Effector CD8-positive, alpha-beta T cell (primary cell): ENCODE results near the gene RIMS3.

ENCODE experiments used
- DNase-seq: peaks from one replicate; lab custom pipeline; 2025; lab: John Stamatoyannopoulos, UW

RIMS3 gene

GRCh38 chr1:40653851-40654537, 11.5 kb downstream of the RIMS3 start:
- no peak for DNase-seq

- no peak for DNase-seq
These were observed 12.5 kb downstream of the RIMS3 start for GRCh38 chr1:40652979-40653378.

GRCh38 chr1:40652468-40652867, 13.0 kb downstream of the RIMS3 start:
- DNase-seq = no peak

GRCh38 chr1:40651138-40651857, 14.2 kb downstream of the RIMS3 start:
- DNase-seq = no peak

GRCh38 chr1:40650075-40650474, 15.4 kb downstream of the RIMS3 start:
- no peak for DNase-seq

GRCh38 chr1:40649592-40649930, 15.9 kb downstream of the RIMS3 start:
- DNase-seq = no peak

GRCh38 chr1:40648928-40649591, 16.4 kb downstream of the RIMS3 start:
- no peak for DNase-seq

GRCh38 chr1:40648200-40648599, 17.3 kb downstream of the RIMS3 start:
- DNase-seq = no peak

GRCh38 chr1:40646315-40646714, 19.2 kb downstream of the RIMS3 start:
- DNase-seq = no peak

GRCh38 chr1:40645118-40645680, 20.3 kb downstream of the RIMS3 start:
- no peak for DNase-seq

GRCh38 chr1:40641601-40642242, 23.8 kb downstream of the RIMS3 start:
- DNase-seq = no peak

- no peak for DNase-seq
These were observed 25.0 kb downstream of the RIMS3 start for GRCh38 chr1:40640314-40641076.

- no peak for DNase-seq
These were observed 27.1 kb downstream of the RIMS3 start for GRCh38 chr1:40638097-40639036.

GRCh38 chr1:40637470-40638007, 27.9 kb downstream of the RIMS3 start:
- no peak for DNase-seq

GRCh38 chr1:40636777-40637176, 28.7 kb downstream of the RIMS3 start:
- DNase-seq = no peak

- DNase-seq = no peak
These were observed 29.6 kb downstream of the RIMS3 start for GRCh38 chr1:40635763-40636500.

- no peak for DNase-seq
These were observed 30.4 kb downstream of the RIMS3 start for GRCh38 chr1:40634901-40635655.

GRCh38 chr1:40633931-40634376, 31.5 kb downstream of the RIMS3 start:
- no peak for DNase-seq

- no peak for DNase-seq
These were observed 32.0 kb downstream of the RIMS3 start for GRCh38 chr1:40633523-40633922.
